ENCODE data around the gene PACSIN2. TPM values are rescaled to one million over a fixed set of nuclear protein-coding genes. Genes with fewer than 3 reads are reported as not detected.
A peak's percentile ranks its signal among the peaks of the same experiment; 100 is the strongest.

Gene PACSIN2
- total and polyA plus RNA-seq, 8 donors = 24.9 to 154 (median 71.6) TPM

DNA sequence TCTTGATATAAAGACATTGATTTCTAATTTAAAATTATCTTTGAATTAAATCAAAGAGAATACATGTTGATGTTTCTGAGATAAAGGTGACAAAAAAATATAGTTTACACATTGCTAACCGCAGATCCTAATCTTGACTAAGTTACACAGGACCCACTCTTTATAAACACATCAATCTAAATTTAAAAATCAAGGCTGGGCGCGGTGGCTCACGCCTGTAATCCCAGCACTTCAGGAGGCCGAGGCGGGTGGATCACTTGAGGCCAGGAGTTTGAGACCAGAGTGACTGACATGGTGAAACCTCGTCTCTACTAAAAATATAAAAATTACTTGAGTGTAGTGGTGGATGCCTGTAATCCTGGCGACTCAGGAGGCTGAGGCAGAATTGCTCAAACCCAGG is 159.7 kb downstream of the PACSIN2 start:
- H3K9me3 ChIP-seq = no peaks in the 10 kb centered on the region
- WGBS, 5 donors = 28 to 64% (median 47%) methylated on average over 8 of the region's 8 CpGs

DNA sequence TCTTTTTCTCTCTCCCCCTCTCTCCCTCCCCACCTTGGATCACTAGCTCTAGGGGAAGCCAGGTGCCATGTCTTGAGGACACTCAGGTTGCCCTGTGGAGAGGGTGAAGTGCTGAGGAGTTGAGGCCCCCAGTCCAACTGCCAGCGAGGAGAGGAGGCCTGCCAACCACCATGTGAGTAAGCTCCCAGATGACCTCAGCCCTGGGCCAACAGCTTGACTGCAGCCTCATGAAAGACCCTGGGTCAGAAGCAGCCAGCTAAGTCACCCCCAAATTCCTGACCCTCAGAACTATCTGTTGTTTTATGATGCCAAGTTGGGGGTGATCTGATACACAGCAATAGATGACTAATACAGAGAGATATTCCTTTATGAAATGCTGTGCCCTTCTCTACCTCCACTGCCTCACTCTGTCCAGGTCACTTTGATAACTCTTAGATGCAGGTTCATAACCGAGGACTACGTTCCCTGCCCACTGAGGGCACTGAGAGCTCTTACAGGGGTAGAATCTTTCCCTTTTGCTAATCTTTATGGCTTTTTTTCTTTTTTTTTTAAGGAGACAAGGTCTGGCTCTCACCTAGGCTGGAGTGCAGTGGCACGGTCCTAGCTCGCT is 165.9 kb downstream of the PACSIN2 start:
- TF ChIP-seq, protein P1, sequence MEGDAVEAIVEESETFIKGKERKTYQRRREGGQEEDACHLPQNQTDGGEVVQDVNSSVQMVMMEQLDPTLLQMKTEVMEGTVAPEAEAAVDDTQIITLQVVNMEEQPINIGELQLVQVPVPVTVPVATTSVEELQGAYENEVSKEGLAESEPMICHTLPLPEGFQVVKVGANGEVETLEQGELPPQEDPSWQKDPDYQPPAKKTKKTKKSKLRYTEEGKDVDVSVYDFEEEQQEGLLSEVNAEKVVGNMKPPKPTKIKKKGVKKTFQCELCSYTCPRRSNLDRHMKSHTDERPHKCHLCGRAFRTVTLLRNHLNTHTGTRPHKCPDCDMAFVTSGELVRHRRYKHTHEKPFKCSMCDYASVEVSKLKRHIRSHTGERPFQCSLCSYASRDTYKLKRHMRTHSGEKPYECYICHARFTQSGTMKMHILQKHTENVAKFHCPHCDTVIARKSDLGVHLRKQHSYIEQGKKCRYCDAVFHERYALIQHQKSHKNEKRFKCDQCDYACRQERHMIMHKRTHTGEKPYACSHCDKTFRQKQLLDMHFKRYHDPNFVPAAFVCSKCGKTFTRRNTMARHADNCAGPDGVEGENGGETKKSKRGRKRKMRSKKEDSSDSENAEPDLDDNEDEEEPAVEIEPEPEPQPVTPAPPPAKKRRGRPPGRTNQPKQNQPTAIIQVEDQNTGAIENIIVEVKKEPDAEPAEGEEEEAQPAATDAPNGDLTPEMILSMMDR (IDR thresholded peaks at IDR 0.05) = no peak
- TF ChIP-seq POLR2AphosphoS5 (IDR thresholded peaks at IDR 0.05) (no peak), POLR2A (IDR thresholded peaks at IDR 0.05) (no peak), EP300 (IDR thresholded peaks at IDR 0.05) (no peak)
- H3K4me3 ChIP-seq = no peak overlapping the region
- H3K27me3 ChIP-seq = no peaks in the 10 kb centered on the region
- no peak for DNase-seq
- no peaks in the 10 kb centered on the region for H3K9me3 ChIP-seq
- H3K36me3 ChIP-seq = peaks cover 10 to 41% (median 34%) of the 10 kb centered on the region in 4 donors
- H3K27ac ChIP-seq = no peak overlapping the region
- intact Hi-C loops (cut with DNase I; ENCODE audit: low total_unique reads) = no loop called here
- WGBS, 5 donors = 62 to 74% (median 72%) methylated on average over 4 to 5 of the region's 5 CpGs
- peaks cover 24 to 43% (median 39%) of the 10 kb centered on the region in 4 donors for H3K4me1 ChIP-seq

More for the DNA sequence above, 159.7 kb downstream of the PACSIN2 start:
- no peak for DNase-seq
- Histone ChIP-seq H3K4me1 (peaks cover 24 to 49% (median 41%) of the 10 kb centered on the region in 4 donors), H3K27me3 (no peaks in the 10 kb centered on the region), H3K36me3 (peaks cover 0 to 9% (median 0%) of the 10 kb centered on the region in 4 donors), H3K27ac (peak overlapping the region; percentile 94 to 100 (median 98)), H3K4me3 (peak overlapping the region in 3 of 4 donors; percentile 60 to 83 (median 73))
- intact Hi-C loops (cut with DNase I; ENCODE audit: low total_unique reads) = no loop called here
- no peak for TF ChIP-seq POLR2AphosphoS5 (IDR thresholded peaks at IDR 0.05)
- TF ChIP-seq POLR2A (IDR thresholded peaks at IDR 0.05) = no peak
- no peak for TF ChIP-seq EP300 (IDR thresholded peaks at IDR 0.05)
- TF ChIP-seq, protein P1 (IDR thresholded peaks at IDR 0.05) = no peak

DNA sequence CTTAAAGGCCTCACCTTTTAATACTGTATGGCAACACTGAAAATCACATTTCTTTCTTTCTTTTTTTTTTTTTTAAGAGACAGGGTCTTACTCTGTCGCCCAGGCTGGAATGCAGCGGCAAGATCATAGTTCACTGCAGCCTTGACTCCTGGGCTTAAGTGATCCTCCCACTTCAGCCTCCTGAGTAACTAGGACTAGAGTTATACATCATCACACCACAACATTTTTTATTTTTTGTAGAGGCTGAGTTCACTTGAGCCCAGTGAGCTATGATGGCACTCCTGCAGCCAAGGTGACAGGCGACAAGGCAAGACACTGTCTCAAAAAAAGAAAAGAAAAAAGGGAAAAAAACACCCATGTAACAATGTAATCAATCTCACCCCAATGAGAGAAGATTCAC is 167.8 kb downstream of the PACSIN2 start:
- Histone ChIP-seq H3K4me3 (no peak overlapping the region), H3K9me3 (no peaks in the 10 kb centered on the region), H3K27me3 (no peaks in the 10 kb centered on the region), H3K4me1 (peaks cover 24 to 42% (median 36%) of the 10 kb centered on the region in 4 donors), H3K27ac (no peak overlapping the region), H3K36me3 (peaks cover 17 to 60% (median 47%) of the 10 kb centered on the region in 4 donors)
- DNase-seq = no peak
- 93 to 100% (median 95%) methylated on average over 3 of the region's 3 CpGs for WGBS, 5 donors
- TF ChIP-seq EP300 (IDR thresholded peaks at IDR 0.05) (no peak), POLR2AphosphoS5 (IDR thresholded peaks at IDR 0.05) (no peak), POLR2A (IDR thresholded peaks at IDR 0.05) (no peak)
- TF ChIP-seq, protein P1 (IDR thresholded peaks at IDR 0.05) = no peak
- intact Hi-C loops (cut with DNase I; ENCODE audit: low total_unique reads) = no loop called here

DNA sequence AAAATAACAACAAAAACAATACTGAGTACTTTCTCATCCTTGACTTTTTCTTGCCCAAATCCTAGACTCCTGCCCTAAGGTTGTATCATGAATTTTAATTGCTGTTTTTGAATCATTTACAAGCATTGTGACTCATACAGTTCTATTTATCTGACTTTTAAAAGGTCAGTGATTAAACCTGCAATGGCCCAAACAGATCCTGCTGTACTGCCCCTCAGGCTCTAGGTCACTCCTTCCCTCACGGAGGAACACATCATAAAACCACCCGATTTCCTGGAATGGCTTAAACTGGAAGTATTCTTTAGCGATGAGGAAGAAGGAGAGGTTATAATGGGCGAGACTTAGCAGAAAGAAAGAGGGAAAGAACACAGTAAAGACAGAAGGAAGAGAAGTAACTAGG is 170.2 kb downstream of the PACSIN2 start:
- H3K27me3 ChIP-seq = no peaks in the 10 kb centered on the region
- DNase-seq = no peak
- H3K27ac ChIP-seq = peak overlapping the region in 3 of 5 donors; percentile 50 to 74 (median 68)
- 37 to 65% (median 45%) methylated on average over 4 of the region's 4 CpGs for WGBS, 5 donors
- peaks cover 19 to 38% (median 32%) of the 10 kb centered on the region in 4 donors for H3K4me1 ChIP-seq
- H3K36me3 ChIP-seq = peaks cover 32 to 77% (median 69%) of the 10 kb centered on the region in 4 donors
- intact Hi-C loops (cut with DNase I; ENCODE audit: low total_unique reads) = no loop called here
- H3K4me3 ChIP-seq = no peak overlapping the region
- TF ChIP-seq EP300 (IDR thresholded peaks at IDR 0.05) = no peak
- TF ChIP-seq POLR2AphosphoS5 (IDR thresholded peaks at IDR 0.05) = peak in 1 of 3 donors; percentile 79
- TF ChIP-seq POLR2A (IDR thresholded peaks at IDR 0.05) = no peak
- TF ChIP-seq, protein P1 (IDR thresholded peaks at IDR 0.05) = no peak
- H3K9me3 ChIP-seq = no peaks in the 10 kb centered on the region
